ENCODE data around the gene CGB8.
A peak's percentile ranks its signal among the peaks of the same experiment; 100 is the strongest.

Gene CGB8

GRCh38 chr19:49073514-49074378 lies 24.8 kb upstream of the CGB8 start:
- Histone ChIP-seq H3K4me3 (ENCODE audit: low read length) (no peak overlapping the region), H3K27ac (ENCODE audit: low read length) (no peak overlapping the region), H3K79me2 (ENCODE audit: low read length) (no peaks in the 10 kb centered on the region), H3K4me2 (ENCODE audit: low read depth, low read length) (no peak overlapping the region), H3K9me3 (replicated peaks; ENCODE audit: insufficient read depth, low read length) (no peaks in the 10 kb centered on the region), H3F3A (ENCODE audit: insufficient read depth, low read length) (no peaks in the 10 kb centered on the region), H4K20me1 (ENCODE audit: insufficient read depth, low read length) (no peaks in the 10 kb centered on the region), H3K36me3 (replicated peaks; ENCODE audit: insufficient read depth, low read length) (no peaks in the 10 kb centered on the region), H3K27me3 (replicated peaks; ENCODE audit: insufficient read depth, low read length) (peaks cover 36% of the 10 kb centered on the region), H3K9ac (ENCODE audit: low read length) (no peak overlapping the region), H2AFZ (ENCODE audit: low read length) (no peak overlapping the region), H3K4me1 (ENCODE audit: low read length) (no peaks in the 10 kb centered on the region), H3K9me2 (replicated peaks; ENCODE audit: insufficient read depth, low read length) (no peaks in the 10 kb centered on the region)
- peak; percentile 24; the same call in 1 of the 2 replicates for TF ChIP-seq CTCF (IDR thresholded peaks at IDR 0.05; ENCODE audit: low read length)
- no peak for TF ChIP-seq EZH2 (optimal IDR thresholded peaks at IDR 0.05; ENCODE audit: low read depth, low read length)
- no peak for DNase-seq

GRCh38 chr19:49071860-49072547 lies 23.1 kb upstream of the CGB8 start:
- H3K4me2 ChIP-seq (ENCODE audit: low read depth, low read length), result no peak overlapping the region
- no peaks in the 10 kb centered on the region for H3F3A ChIP-seq (ENCODE audit: insufficient read depth, low read length)
- no peak for TF ChIP-seq EZH2 (optimal IDR thresholded peaks at IDR 0.05; ENCODE audit: low read depth, low read length)
- no peak for TF ChIP-seq CTCF (IDR thresholded peaks at IDR 0.05; ENCODE audit: low read length)
- TF ChIP-seq EZH2phosphoT487 (IDR thresholded peaks at IDR 0.05; ENCODE audit: low read length), result no peak

GRCh38 chr19:49070416-49070815 lies 21.5 kb upstream of the CGB8 start:
- Histone ChIP-seq H3F3A (ENCODE audit: insufficient read depth, low read length) (no peaks in the 10 kb centered on the region), H3K9me2 (replicated peaks; ENCODE audit: insufficient read depth, low read length) (no peaks in the 10 kb centered on the region), H3K9ac (ENCODE audit: low read length) (no peak overlapping the region), H3K27ac (ENCODE audit: low read length) (no peak overlapping the region), H3K79me2 (ENCODE audit: low read length) (no peaks in the 10 kb centered on the region), H3K9me3 (replicated peaks; ENCODE audit: insufficient read depth, low read length) (no peaks in the 10 kb centered on the region), H3K4me1 (ENCODE audit: low read length) (no peaks in the 10 kb centered on the region), H3K36me3 (replicated peaks; ENCODE audit: insufficient read depth, low read length) (no peaks in the 10 kb centered on the region), H3K4me2 (ENCODE audit: low read depth, low read length) (no peak overlapping the region), H2AFZ (ENCODE audit: low read length) (no peak overlapping the region), H3K27me3 (replicated peaks; ENCODE audit: insufficient read depth, low read length) (peaks cover 67% of the 10 kb centered on the region), H3K4me3 (ENCODE audit: low read length) (no peak overlapping the region), H4K20me1 (ENCODE audit: insufficient read depth, low read length) (no peaks in the 10 kb centered on the region)
- TF ChIP-seq EZH2 (optimal IDR thresholded peaks at IDR 0.05; ENCODE audit: low read depth, low read length) (no peak), EZH2phosphoT487 (IDR thresholded peaks at IDR 0.05; ENCODE audit: low read length) (no peak), CTCF (IDR thresholded peaks at IDR 0.05; ENCODE audit: low read length) (no peak)
- DNase-seq, result no peak

More at GRCh38 chr19:49071860-49072547, 23.1 kb upstream of the CGB8 start:
- H3K36me3 ChIP-seq (replicated peaks; ENCODE audit: insufficient read depth, low read length), result no peaks in the 10 kb centered on the region
- no peak for DNase-seq
- no peaks in the 10 kb centered on the region for H3K4me1 ChIP-seq (ENCODE audit: low read length)
- H3K4me3 ChIP-seq (ENCODE audit: low read length), result no peak overlapping the region
- H3K9me2 ChIP-seq (replicated peaks; ENCODE audit: insufficient read depth, low read length), result no peaks in the 10 kb centered on the region
- no peak overlapping the region for H3K27ac ChIP-seq (ENCODE audit: low read length)
- no peaks in the 10 kb centered on the region for H3K9me3 ChIP-seq (replicated peaks; ENCODE audit: insufficient read depth, low read length)
- H3K9ac ChIP-seq (ENCODE audit: low read length), result no peak overlapping the region
- H3K79me2 ChIP-seq (ENCODE audit: low read length), result no peaks in the 10 kb centered on the region
- H2AFZ ChIP-seq (ENCODE audit: low read length), result no peak overlapping the region
- peaks cover 51% of the 10 kb centered on the region for H3K27me3 ChIP-seq (replicated peaks; ENCODE audit: insufficient read depth, low read length)
- H4K20me1 ChIP-seq (ENCODE audit: insufficient read depth, low read length), result no peaks in the 10 kb centered on the region
